Peyer's patch (tissue), 4 donors: ENCODE results near the gene TUFT1.

Experiments used
- CTCF ChIP-seq, 6 experiments: fragments of 450-650 bp in 4 of 6; fragments of 200-600 bp in 2 of 6; sonication (generic) in 1 of 6; IDR thresholded peaks; one replicate each; pipeline ENCODE4 v1.5.1; 2017 to 2019; ENCODE audit warnings: antibody characterized with exemption in 6 of 6, mild to moderate bottlenecking in 3 of 6, moderate library complexity in 1 of 6
- POLR2A ChIP-seq, 2 donors: fragments of 450-650 bp; IDR thresholded peaks; one replicate each; pipeline ENCODE4 v1.5.1; 2017; ENCODE audit warnings: antibody characterized with exemption in 2 of 2, mild to moderate bottlenecking in 2 of 2, moderate library complexity in 2 of 2

GRCh38 chr1:151535326-151536271 lies 4.5 kb upstream of the TUFT1 start:
- no peak for TF ChIP-seq CTCF (IDR thresholded peaks at IDR 0.05)
- TF ChIP-seq POLR2A (IDR thresholded peaks at IDR 0.05), result no peak
